Neural progenitor cell (in vitro differentiated cells): ENCODE results near the gene CC2D1A. TPM values are rescaled to one million over a fixed set of nuclear protein-coding genes. Genes with fewer than 3 reads are reported as not detected.
A peak's percentile ranks its signal among the peaks of the same experiment; 100 is the strongest.

Source experiments
- DNase-seq: peaks from one replicate; pipeline ENCODE4 v3.0.0-alpha.2; 2016; ENCODE audit warnings: low spot score
- H2AFZ ChIP-seq: fragments of 200-600 bp; sonication (generic); replicated peaks from 2 replicates; pipeline ENCODE4 v1.6.1; 2016; ENCODE audit warnings: antibody characterized with exemption
- H3F3A ChIP-seq: fragments of 200-600 bp; sonication (generic); 2 replicates; pipeline ENCODE4 v1.6.1; 2016; ENCODE audit warnings: antibody characterized with exemption, low read depth
- H3K27ac ChIP-seq: fragments of 200-600 bp; sonication (generic); 2 replicates; pipeline ENCODE4 v1.5.1; 2016; ENCODE audit warnings: mild to moderate bottlenecking
- H3K27me3 ChIP-seq: fragments of 200-600 bp; sonication (generic); 2 replicates; pipeline ENCODE4 v1.6.1; 2016; ENCODE audit warnings: mild to moderate bottlenecking, moderate library complexity
- H3K36me3 ChIP-seq: fragments of 200-600 bp; sonication (generic); 2 replicates; pipeline ENCODE4 v1.5.1; 2016
- H3K4me1 ChIP-seq: fragments of 200-600 bp; sonication (generic); 2 replicates; pipeline ENCODE4 v1.6.1; 2016; ENCODE audit warnings: mixed run types
- H3K4me2 ChIP-seq: fragments of 200-600 bp; sonication (generic); 2 replicates; pipeline ENCODE4 v1.6.1; 2016
- H3K4me3 ChIP-seq: fragments of 200-600 bp; sonication (generic); 2 replicates; pipeline ENCODE4 v1.5.1; 2016
- H3K79me2 ChIP-seq: fragments of 200-600 bp; sonication (generic); 2 replicates; pipeline ENCODE4 v1.6.1; 2016; ENCODE audit warnings: low read depth
- H3K9ac ChIP-seq: fragments of 200-600 bp; sonication (generic); 2 replicates; pipeline ENCODE4 v1.6.1; 2016
- H3K9me3 ChIP-seq: fragments of 200-600 bp; sonication (generic); 2 replicates; pipeline ENCODE4 v1.5.1; 2016; ENCODE audit warnings: low read depth
- H4K20me1 ChIP-seq: fragments of 200-600 bp; sonication (generic); 2 replicates; pipeline ENCODE4 v1.6.1; 2016; ENCODE audit warnings: low read depth
- H3K27ac Mint-ChIP-seq: 3 replicates; pipeline ENCODE4 v1.8.0; 2021; ENCODE audit warnings: mixed read lengths
- H3K27me3 Mint-ChIP-seq: 2 replicates; pipeline ENCODE4 v1.8.0; 2022; ENCODE audit warnings: low read depth, mild to moderate bottlenecking, inconsistent platforms, moderate library complexity, mixed read lengths; ENCODE audit not compliant: insufficient read depth
- H3K36me3 Mint-ChIP-seq: 3 replicates; pipeline ENCODE4 v1.8.0; 2021; ENCODE audit warnings: mixed read lengths
- H3K4me1 Mint-ChIP-seq: 3 replicates; pipeline ENCODE4 v1.8.0; 2021; ENCODE audit warnings: mixed read lengths
- H3K4me3 Mint-ChIP-seq: 3 replicates; pipeline ENCODE4 v1.8.0; 2021; ENCODE audit warnings: mild to moderate bottlenecking, moderate library complexity, mixed read lengths
- H3K9me3 Mint-ChIP-seq: 3 replicates; pipeline ENCODE4 v1.8.0; 2020; ENCODE audit warnings: mixed read lengths
- EZH2 ChIP-seq: fragments of 200-600 bp; sonication (generic); IDR thresholded peaks from 2 replicates; pipeline ENCODE4 v1.6.1; 2017; ENCODE audit warnings: antibody characterized with exemption, mild to moderate bottlenecking, moderate library complexity
- EZH2phosphoT487 ChIP-seq: fragments of 200-600 bp; sonication (generic); IDR thresholded peaks from 2 replicates; pipeline ENCODE4 v1.6.1; 2017; ENCODE audit warnings: antibody characterized with exemption
- total RNA-seq: library from RNA; depleted of rRNA; stranded (reverse); fragments of >200 nt; gene quantifications from 2 replicates; pipeline ENCODE4 v1.2.3, GENCODE V29; 2015; ENCODE audit warnings: low replicate concordance
- TF ChIP-seq, protein P1 (sequence below): fragments of 200-600 bp; sonication (generic); IDR thresholded peaks from 2 replicates; pipeline ENCODE4 v1.5.1; 2017; ENCODE audit warnings: antibody characterized with exemption, mild to moderate bottlenecking

Gene CC2D1A
- total RNA-seq, 1 donor from 2014 or later = 8.1 TPM

- Mint-ChIP-seq H3K9me3 (no peaks in the 10 kb centered on the region), H3K4me3 (peak overlapping the region; percentile 2), H3K27me3 (peaks cover 23% of the 10 kb centered on the region), H3K36me3 (peaks cover 2% of the 10 kb centered on the region), H3K4me1 (peaks cover 22% of the 10 kb centered on the region), H3K27ac (no peak overlapping the region)
- H3K9ac ChIP-seq = no peak overlapping the region
- DNase-seq = no peak
- no peaks in the 10 kb centered on the region for H3K36me3 ChIP-seq
- H3K9me3 ChIP-seq = no peaks in the 10 kb centered on the region
- TF ChIP-seq, protein P1, sequence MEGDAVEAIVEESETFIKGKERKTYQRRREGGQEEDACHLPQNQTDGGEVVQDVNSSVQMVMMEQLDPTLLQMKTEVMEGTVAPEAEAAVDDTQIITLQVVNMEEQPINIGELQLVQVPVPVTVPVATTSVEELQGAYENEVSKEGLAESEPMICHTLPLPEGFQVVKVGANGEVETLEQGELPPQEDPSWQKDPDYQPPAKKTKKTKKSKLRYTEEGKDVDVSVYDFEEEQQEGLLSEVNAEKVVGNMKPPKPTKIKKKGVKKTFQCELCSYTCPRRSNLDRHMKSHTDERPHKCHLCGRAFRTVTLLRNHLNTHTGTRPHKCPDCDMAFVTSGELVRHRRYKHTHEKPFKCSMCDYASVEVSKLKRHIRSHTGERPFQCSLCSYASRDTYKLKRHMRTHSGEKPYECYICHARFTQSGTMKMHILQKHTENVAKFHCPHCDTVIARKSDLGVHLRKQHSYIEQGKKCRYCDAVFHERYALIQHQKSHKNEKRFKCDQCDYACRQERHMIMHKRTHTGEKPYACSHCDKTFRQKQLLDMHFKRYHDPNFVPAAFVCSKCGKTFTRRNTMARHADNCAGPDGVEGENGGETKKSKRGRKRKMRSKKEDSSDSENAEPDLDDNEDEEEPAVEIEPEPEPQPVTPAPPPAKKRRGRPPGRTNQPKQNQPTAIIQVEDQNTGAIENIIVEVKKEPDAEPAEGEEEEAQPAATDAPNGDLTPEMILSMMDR = no peak
- TF ChIP-seq EZH2phosphoT487 (peak; percentile 32), EZH2 (no peak)
- H3K79me2 ChIP-seq = no peaks in the 10 kb centered on the region
- H3K4me3 ChIP-seq = no peak overlapping the region
- H2AFZ ChIP-seq = no peak overlapping the region
- H4K20me1 ChIP-seq = peaks cover 3% of the 10 kb centered on the region
- H3F3A ChIP-seq = peaks cover 20% of the 10 kb centered on the region
- no peaks in the 10 kb centered on the region for H3K4me1 ChIP-seq
- peaks cover 100% of the 10 kb centered on the region for H3K27me3 ChIP-seq
- no peak overlapping the region for H3K27ac ChIP-seq
- H3K4me2 ChIP-seq = no peak overlapping the region
Measured at GRCh38 chr19:13870873-13871272, 35.1 kb upstream of the CC2D1A start.

DNA sequence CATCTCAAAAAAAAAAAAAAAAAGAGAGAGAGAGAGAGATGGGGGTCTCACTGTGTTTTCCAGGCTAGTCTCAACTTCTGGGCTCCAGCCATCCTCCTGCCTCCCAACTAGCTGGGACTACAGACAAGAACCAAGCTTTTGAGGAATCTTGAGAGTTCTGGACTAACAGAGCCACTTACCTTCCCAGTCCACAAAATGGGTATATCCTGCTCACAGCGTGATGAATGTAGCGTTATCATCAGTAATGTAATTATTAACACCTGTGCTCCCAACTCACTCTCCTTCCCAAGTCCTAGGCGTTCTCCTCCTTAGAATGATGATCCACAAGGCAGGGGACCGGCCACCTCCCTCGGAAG lies 33.7 kb upstream of the CC2D1A start:
- Histone ChIP-seq H3K9ac (no peak overlapping the region), H3K27me3 (peaks cover 100% of the 10 kb centered on the region), H3K4me2 (peak overlapping the region; percentile 70), H3K79me2 (no peaks in the 10 kb centered on the region), H3F3A (peaks cover 20% of the 10 kb centered on the region), H4K20me1 (peaks cover 3% of the 10 kb centered on the region), H3K4me3 (peak overlapping the region; percentile 38), H3K27ac (no peak overlapping the region), H3K36me3 (no peaks in the 10 kb centered on the region), H2AFZ (no peak overlapping the region), H3K9me3 (no peaks in the 10 kb centered on the region), H3K4me1 (peaks cover 7% of the 10 kb centered on the region)
- no peaks in the 10 kb centered on the region for H3K36me3 Mint-ChIP-seq
- H3K27me3 Mint-ChIP-seq = peaks cover 13% of the 10 kb centered on the region
- H3K4me3 Mint-ChIP-seq = peak overlapping the region; percentile 80
- peaks cover 15% of the 10 kb centered on the region for H3K4me1 Mint-ChIP-seq
- no peak overlapping the region for H3K27ac Mint-ChIP-seq
- no peaks in the 10 kb centered on the region for H3K9me3 Mint-ChIP-seq
- no peak for DNase-seq
- TF ChIP-seq EZH2 (no peak), EZH2phosphoT487 (no peak)
- TF ChIP-seq, protein P1 = no peak

- TF ChIP-seq, protein P1 = peak; percentile 54
- TF ChIP-seq EZH2 (no peak), EZH2phosphoT487 (no peak)
- no peaks in the 10 kb centered on the region for H3K36me3 ChIP-seq
- Mint-ChIP-seq H3K27me3 (peaks cover 9% of the 10 kb centered on the region), H3K27ac (no peak overlapping the region), H3K4me3 (peak overlapping the region; percentile 80), H3K4me1 (peaks cover 15% of the 10 kb centered on the region), H3K9me3 (no peaks in the 10 kb centered on the region), H3K36me3 (no peaks in the 10 kb centered on the region)
- H3K27ac ChIP-seq = no peak overlapping the region
- H3K9me3 ChIP-seq = no peaks in the 10 kb centered on the region
- peak overlapping the region; percentile 70 for H3K4me2 ChIP-seq
- H3K9ac ChIP-seq = no peak overlapping the region
- H3K79me2 ChIP-seq = no peaks in the 10 kb centered on the region
- peaks cover 3% of the 10 kb centered on the region for H4K20me1 ChIP-seq
- peaks cover 100% of the 10 kb centered on the region for H3K27me3 ChIP-seq
- H2AFZ ChIP-seq = peak overlapping the region; percentile 17
- peak overlapping the region; percentile 38 for H3K4me3 ChIP-seq
- peaks cover 20% of the 10 kb centered on the region for H3F3A ChIP-seq
- DNase-seq = peak; percentile 89
- peaks cover 7% of the 10 kb centered on the region for H3K4me1 ChIP-seq
Measured at GRCh38 chr19:13872695-13873389, 33.2 kb upstream of the CC2D1A start.
